PC-3 (cell line): ENCODE data around the gene IPO4. TPM values are rescaled to one million over a fixed set of nuclear protein-coding genes. Genes with fewer than 3 reads are reported as not detected.

ENCODE experiments used
- ATAC-seq: fragments of 200-7000 bp; cut with Tn5 transposase; 2 replicates; pipeline ENCODE4 v1.9.1; 2020; ENCODE audit warnings: mild to moderate bottlenecking, moderate library complexity
- BruUV-seq: library from RNA; stranded (reverse); fragments of 400-500 nt; replicated peaks from 2 replicates; lab custom pipeline; 2021; lab: Mats Ljungman, UMichigan
- CTCF ChIA-PET: fragments of 300-600 bp; sonication (Branson Sonifier 250); formaldehyde crosslinking; loops from one replicate; lab custom pipeline; 2022; ENCODE audit warnings: antibody characterized with exemption; lab: Charles Lee
- POLR2A ChIA-PET: fragments of 300-600 bp; sonication (Branson Sonifier 250); formaldehyde crosslinking; loops from one replicate; lab custom pipeline; 2022; ENCODE audit warnings: antibody characterized with exemption; ENCODE audit not compliant: unreplicated experiment; lab: Charles Lee
- DNase-seq: peaks from one replicate; pipeline ENCODE4 v3.0.0-alpha.2; 2015
- H2AFZ ChIP-seq: fragments of 300-600 bp; sonication (generic); 2 replicates; pipeline ENCODE4 v1.6.0; 2016; ENCODE audit warnings: antibody characterized with exemption, low read length
- H3F3A ChIP-seq: fragments of 300-600 bp; sonication (generic); one replicate; pipeline ENCODE4 v1.6.0; 2017; ENCODE audit warnings: antibody characterized with exemption, low read length, control low read depth, mild to moderate bottlenecking; ENCODE audit not compliant: unreplicated experiment
- H3K27ac ChIP-seq: fragments of 300-600 bp; sonication (generic); 2 replicates; pipeline ENCODE4 v1.5.1; 2016; ENCODE audit warnings: mild to moderate bottlenecking, low read length
- H3K27me3 ChIP-seq: fragments of 300-600 bp; sonication (generic); 2 replicates; pipeline ENCODE4 v1.6.1; 2016; ENCODE audit warnings: low read length, mixed read lengths
- H3K36me3 ChIP-seq: fragments of 300-600 bp; sonication (generic); 2 replicates; pipeline ENCODE4 v1.6.1; 2016; ENCODE audit warnings: low read depth, mixed run types, low read length, mixed read lengths
- H3K4me1 ChIP-seq: fragments of 300-600 bp; sonication (generic); 2 replicates; pipeline ENCODE4 v1.5.1; 2016; ENCODE audit warnings: low read length; ENCODE audit not compliant: insufficient read depth
- H3K4me2 ChIP-seq: fragments of 300-600 bp; sonication (generic); 2 replicates; pipeline ENCODE4 v1.6.0; 2016; ENCODE audit warnings: low read length
- H3K4me3 ChIP-seq: fragments of 300-600 bp; sonication (generic); 2 replicates; pipeline ENCODE4 v1.5.1; 2016; ENCODE audit warnings: mild to moderate bottlenecking, low read length, mixed read lengths
- H3K79me2 ChIP-seq: fragments of 300-600 bp; sonication (generic); 2 replicates; pipeline ENCODE4 v1.6.1; 2017; ENCODE audit warnings: low read length, mixed read lengths
- H3K9ac ChIP-seq: fragments of 300-600 bp; sonication (generic); 2 replicates; pipeline ENCODE4 v1.6.0; 2016; ENCODE audit warnings: mild to moderate bottlenecking, low read length
- H3K9me2 ChIP-seq: fragments of 300-600 bp; sonication (generic); replicated peaks from 2 replicates; pipeline ENCODE4 v1.6.1; 2016; ENCODE audit warnings: mixed run types, low read length, mixed read lengths
- H3K9me3 ChIP-seq: fragments of 300-600 bp; sonication (generic); 2 replicates; pipeline ENCODE4 v1.6.1; 2016; ENCODE audit warnings: low read length, mixed read lengths
- H4K20me1 ChIP-seq: fragments of 300-600 bp; sonication (generic); 2 replicates; pipeline ENCODE4 v1.6.1; 2016; ENCODE audit warnings: low read length, mixed read lengths
- EZH2 ChIP-seq: fragments of 300-600 bp; sonication (generic); IDR thresholded peaks from one replicate; pipeline ENCODE4 v1.6.1; 2017; ENCODE audit warnings: antibody characterized with exemption, mild to moderate bottlenecking, low read length; ENCODE audit not compliant: unreplicated experiment
- EZH2phosphoT487 ChIP-seq: fragments of 300-600 bp; sonication (generic); IDR thresholded peaks from 2 replicates; pipeline ENCODE4 v1.6.1; 2018; ENCODE audit warnings: mild to moderate bottlenecking, antibody characterized with exemption, low read length, borderline replicate concordance
- intact Hi-C: fragments of 100-400 bp; cut with micrococcal nuclease; formaldehyde crosslinking; loops from 2 replicates; pipeline ENCODE4 v1.9.0; 2023
- total RNA-seq: library from RNA; depleted of rRNA; stranded (reverse); fragments of >200 nt; gene quantifications from 2 replicates; pipeline ENCODE4 v1.2.3, GENCODE V29; 2014
- TF ChIP-seq, protein P1 (sequence below): fragments of 300-600 bp; sonication (generic); conservative IDR thresholded peaks from 2 replicates; pipeline ENCODE4 v1.5.1; 2017; ENCODE audit warnings: antibody characterized with exemption, low read depth, mild to moderate bottlenecking, low read length

The IPO4 gene
- total RNA-seq, 1 experiment from 2014 or later, result 211 TPM

DNA sequence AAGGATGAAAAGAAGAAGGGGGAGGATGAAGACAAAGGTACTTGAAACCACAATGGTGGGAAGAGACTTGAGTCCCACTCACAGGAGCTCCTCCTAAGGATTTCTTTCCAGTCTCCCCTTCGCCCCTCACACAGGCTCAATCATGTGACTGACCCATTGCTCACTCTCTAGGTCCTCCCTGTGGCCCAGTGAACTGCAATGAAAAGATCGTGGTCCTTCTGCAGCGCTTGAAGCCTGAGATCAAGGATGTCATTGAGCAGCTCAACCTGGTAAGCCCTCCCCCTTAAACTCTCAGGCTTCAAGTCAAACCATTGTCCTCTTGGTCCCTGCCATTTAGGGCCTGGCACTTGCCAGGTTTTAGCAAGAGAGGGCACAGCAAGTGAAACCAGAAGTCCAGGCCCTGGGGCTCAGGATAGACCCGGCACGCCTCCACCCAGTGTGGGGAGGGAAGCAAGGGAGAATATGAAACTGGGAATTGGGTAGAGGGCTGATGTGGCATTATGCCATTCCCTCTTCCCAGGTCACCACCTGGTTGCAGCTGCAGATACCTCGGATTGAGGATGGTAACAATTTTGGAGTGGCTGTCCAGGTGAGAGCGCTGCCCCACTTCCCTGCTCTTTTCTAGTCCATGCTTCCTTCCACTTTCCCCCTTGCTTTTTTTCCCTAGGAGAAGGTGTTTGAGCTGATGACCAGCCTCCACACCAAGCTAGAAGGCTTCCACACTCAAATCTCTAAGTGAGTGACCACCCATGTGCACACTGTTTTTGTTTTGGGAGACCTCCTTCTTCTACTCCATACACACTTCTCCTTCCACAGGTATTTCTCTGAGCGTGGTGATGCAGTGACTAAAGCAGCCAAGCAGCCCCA, 50.9 kb downstream of the IPO4 start:
- Histone ChIP-seq H3K27me3 (no peaks in the 10 kb centered on the region), H2AFZ (no peak overlapping the region), H3K4me1 (peaks cover 26% of the 10 kb centered on the region), H3F3A (no peaks in the 10 kb centered on the region), H3K4me3 (no peak overlapping the region), H4K20me1 (no peaks in the 10 kb centered on the region), H3K79me2 (peaks cover 38% of the 10 kb centered on the region), H3K9me3 (no peaks in the 10 kb centered on the region), H3K9me2 (no peaks in the 10 kb centered on the region), H3K9ac (no peak overlapping the region), H3K27ac (no peak overlapping the region), H3K4me2 (no peak overlapping the region; the same call in 1 of the 2 replicates), H3K36me3 (peaks cover 17% of the 10 kb centered on the region; the same call in 1 of the 2 replicates)
- TSS peak; percentile 21 for BruUV-seq
- DNase-seq (no peak), ATAC-seq (no peak)
- intact Hi-C loops, result no loop called here
- TF ChIP-seq, protein P1, sequence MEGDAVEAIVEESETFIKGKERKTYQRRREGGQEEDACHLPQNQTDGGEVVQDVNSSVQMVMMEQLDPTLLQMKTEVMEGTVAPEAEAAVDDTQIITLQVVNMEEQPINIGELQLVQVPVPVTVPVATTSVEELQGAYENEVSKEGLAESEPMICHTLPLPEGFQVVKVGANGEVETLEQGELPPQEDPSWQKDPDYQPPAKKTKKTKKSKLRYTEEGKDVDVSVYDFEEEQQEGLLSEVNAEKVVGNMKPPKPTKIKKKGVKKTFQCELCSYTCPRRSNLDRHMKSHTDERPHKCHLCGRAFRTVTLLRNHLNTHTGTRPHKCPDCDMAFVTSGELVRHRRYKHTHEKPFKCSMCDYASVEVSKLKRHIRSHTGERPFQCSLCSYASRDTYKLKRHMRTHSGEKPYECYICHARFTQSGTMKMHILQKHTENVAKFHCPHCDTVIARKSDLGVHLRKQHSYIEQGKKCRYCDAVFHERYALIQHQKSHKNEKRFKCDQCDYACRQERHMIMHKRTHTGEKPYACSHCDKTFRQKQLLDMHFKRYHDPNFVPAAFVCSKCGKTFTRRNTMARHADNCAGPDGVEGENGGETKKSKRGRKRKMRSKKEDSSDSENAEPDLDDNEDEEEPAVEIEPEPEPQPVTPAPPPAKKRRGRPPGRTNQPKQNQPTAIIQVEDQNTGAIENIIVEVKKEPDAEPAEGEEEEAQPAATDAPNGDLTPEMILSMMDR, result no peak
- CTCF ChIA-PET, result no interaction called here
- POLR2A ChIA-PET, result interaction anchor here (2.0 kb wide), 1 partner anchor 23 kb away, joined by 14 read pairs; the partner anchor contains the start of genes DCAF11 and NRL

GRCh38 chr14:24136684-24137528, 51.7 kb downstream of the IPO4 start:
- H3F3A ChIP-seq, result no peaks in the 10 kb centered on the region
- H3K27ac ChIP-seq, result no peak overlapping the region
- H3K9me3 ChIP-seq, result no peaks in the 10 kb centered on the region
- H4K20me1 ChIP-seq, result no peaks in the 10 kb centered on the region
- H3K9ac ChIP-seq, result peak overlapping the region; percentile 80
- no TSS peak for BruUV-seq
- DNase-seq (peak; percentile 19), ATAC-seq (no peak)
- H3K4me1 ChIP-seq, result peaks cover 23% of the 10 kb centered on the region
- TF ChIP-seq EZH2 (no peak), EZH2phosphoT487 (no peak)
- TF ChIP-seq, protein P1, result no peak
- intact Hi-C loops, result loop anchor here (1.0 kb wide), 1 partner anchor 22 kb away; no protein-coding TSS in a partner anchor
- peaks cover 17% of the 10 kb centered on the region; the same call in 1 of the 2 replicates for H3K36me3 ChIP-seq
- H2AFZ ChIP-seq, result peak overlapping the region; percentile 88; the same call in 1 of the 2 replicates
- H3K4me2 ChIP-seq, result peak overlapping the region; percentile 93
- H3K4me3 ChIP-seq, result peak overlapping the region; percentile 95
- H3K9me2 ChIP-seq, result no peaks in the 10 kb centered on the region
- peaks cover 38% of the 10 kb centered on the region for H3K79me2 ChIP-seq
- ChIA-PET POLR2A (interaction anchor here (2.0 kb wide), 1 partner anchor 22 kb away, joined by 14 read pairs; the partner anchor contains the start of genes DCAF11 and NRL), CTCF (interaction anchor here (1.1 kb wide), 1 partner anchor 24 kb away, joined by 4 read pairs; the partner anchor contains the start of gene IRF9)
- H3K27me3 ChIP-seq, result no peaks in the 10 kb centered on the region
